ENCODE data around the gene CACNA1B.
"Not testable (repeated sequence)": the region's sequence is repeated elsewhere in the genome, so short reads cannot be mapped to it uniquely, and the experiment has no call there.

Gene CACNA1B

DNA sequence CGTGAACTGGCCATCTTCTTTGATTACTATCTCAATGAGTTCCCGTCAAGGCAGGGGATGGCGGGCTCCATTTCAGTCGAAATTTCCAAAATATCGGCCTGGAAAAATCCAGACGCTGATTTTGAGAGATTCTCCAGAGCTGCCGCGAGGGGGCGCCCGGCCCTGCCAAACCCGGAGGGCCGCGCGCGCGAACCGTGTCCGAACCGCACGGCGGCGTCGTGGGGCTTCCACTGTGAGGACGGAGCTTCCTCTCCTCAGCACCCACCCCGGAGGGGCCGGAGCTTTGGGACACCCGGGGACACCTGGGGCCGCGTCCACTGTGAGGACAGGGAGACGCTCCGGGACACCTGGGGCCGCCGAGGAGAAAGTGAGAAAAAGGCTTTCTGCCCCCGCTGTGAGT is 270.0 kb downstream of the CACNA1B start:
- H3K4me3 ChIP-seq (ENCODE audit: low read depth, low read length); H3K36me3 ChIP-seq; H3K27ac ChIP-seq; H3K27me3 ChIP-seq (ENCODE audit: insufficient read depth, low read depth, severe bottlenecking); H3K9me3 ChIP-seq (ENCODE audit: severe bottlenecking): not testable (repeated sequence)
- peak; percentile 30 for DNase-seq

DNA sequence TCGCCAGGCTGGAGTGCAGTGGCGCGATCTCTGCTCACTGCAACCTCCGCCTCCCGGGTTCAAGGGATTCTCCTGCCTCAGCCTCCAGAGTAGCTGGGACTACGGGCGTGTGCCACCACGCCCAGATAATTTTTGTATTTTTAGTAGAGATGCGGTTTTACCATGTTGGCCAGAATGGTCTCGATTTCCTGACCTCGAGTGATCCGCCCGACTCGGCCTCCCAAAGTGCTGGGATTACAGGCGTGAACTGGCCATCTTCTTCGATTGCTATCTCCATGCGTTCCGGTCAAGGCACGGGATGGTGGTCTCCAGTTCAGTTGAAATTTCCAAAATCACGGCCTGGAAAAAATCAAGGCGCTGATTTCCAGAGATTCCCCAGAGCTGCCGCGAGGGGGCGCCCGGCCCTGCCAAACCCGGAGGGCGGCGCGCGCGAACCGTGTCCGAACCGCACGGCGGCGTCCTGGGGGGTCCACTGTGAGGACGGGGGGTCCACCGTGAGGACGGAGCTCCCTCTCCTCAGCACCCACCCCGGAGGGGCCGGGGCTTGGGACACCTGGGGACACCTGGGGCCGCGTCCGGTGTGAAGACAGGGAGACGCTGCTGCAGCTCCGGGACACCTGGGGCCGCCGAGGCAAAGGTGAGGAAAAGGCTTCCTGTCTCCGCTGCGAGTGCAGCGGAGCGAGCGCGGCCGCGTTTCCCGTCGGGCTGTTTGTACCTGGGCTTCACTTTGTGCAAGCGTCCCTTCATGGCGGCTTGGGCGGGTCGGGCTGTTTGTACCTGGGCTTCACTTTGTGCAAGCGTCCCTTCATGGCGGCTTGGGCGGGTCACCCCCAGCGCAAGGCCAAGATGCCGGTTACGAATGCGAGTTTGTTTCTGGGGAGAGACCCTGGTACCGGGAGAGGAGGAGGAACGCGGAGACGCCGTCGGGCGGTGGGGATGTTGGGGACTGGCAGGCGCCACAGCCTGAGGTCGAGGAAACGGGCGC is 272.4 kb downstream of the CACNA1B start:
- DNase-seq, result peak; percentile 35
- H3K9me3 ChIP-seq (ENCODE audit: severe bottlenecking); H3K27ac ChIP-seq; H3K36me3 ChIP-seq; H3K27me3 ChIP-seq (ENCODE audit: insufficient read depth, low read depth, severe bottlenecking): not testable (repeated sequence)
- TF ChIP-seq, protein P1, sequence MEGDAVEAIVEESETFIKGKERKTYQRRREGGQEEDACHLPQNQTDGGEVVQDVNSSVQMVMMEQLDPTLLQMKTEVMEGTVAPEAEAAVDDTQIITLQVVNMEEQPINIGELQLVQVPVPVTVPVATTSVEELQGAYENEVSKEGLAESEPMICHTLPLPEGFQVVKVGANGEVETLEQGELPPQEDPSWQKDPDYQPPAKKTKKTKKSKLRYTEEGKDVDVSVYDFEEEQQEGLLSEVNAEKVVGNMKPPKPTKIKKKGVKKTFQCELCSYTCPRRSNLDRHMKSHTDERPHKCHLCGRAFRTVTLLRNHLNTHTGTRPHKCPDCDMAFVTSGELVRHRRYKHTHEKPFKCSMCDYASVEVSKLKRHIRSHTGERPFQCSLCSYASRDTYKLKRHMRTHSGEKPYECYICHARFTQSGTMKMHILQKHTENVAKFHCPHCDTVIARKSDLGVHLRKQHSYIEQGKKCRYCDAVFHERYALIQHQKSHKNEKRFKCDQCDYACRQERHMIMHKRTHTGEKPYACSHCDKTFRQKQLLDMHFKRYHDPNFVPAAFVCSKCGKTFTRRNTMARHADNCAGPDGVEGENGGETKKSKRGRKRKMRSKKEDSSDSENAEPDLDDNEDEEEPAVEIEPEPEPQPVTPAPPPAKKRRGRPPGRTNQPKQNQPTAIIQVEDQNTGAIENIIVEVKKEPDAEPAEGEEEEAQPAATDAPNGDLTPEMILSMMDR (IDR thresholded peaks at IDR 0.05; ENCODE audit: low read depth, low read length), result peak; percentile 33
- H3K4me3 ChIP-seq (ENCODE audit: low read depth, low read length), result peak overlapping the region; percentile 44

DNA sequence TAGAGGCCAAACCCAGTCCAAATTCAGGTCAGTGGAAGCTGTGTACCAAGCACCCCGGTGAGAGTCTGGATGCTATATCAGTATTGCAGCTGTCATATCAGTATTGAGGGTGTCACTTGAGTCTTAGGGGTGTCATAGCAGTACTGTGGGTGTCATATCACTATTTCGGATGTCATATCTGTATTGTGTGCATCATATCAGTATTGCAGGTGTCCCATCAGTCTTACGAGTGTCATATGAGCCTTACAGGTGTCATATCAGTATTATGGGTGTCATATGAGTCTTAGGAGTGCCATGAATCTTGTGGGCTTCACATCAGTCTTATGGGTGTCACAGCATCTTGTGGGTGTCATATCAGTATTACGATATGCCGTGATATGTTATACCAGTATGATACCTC is 278.2 kb downstream of the CACNA1B start:
- not testable (repeated sequence) for DNase-seq

DNA sequence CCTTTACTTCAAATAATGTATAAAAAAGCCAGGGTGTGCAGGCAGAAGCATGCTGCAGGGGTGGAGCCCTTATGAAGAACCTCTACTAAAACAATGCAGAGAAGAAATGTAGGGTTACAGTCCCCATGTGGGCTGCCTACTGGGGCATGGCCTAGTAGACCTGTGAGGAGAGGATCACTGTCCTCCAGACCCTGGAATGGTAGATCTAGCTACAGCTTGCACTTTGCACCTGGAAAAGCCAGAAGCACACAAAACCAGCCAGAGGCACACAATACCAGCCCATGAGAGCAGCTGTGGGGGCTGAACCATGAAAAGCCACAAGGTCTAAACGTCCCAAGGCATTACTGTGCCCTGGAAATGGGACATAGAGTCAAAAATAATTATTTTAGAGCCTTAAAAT is 289.2 kb downstream of the CACNA1B start:
- not testable (repeated sequence) for H3K36me3 ChIP-seq; H3K27ac ChIP-seq; DNase-seq; H3K27me3 ChIP-seq (ENCODE audit: insufficient read depth, low read depth, severe bottlenecking); H3K9me3 ChIP-seq (ENCODE audit: severe bottlenecking); H3K4me3 ChIP-seq (ENCODE audit: low read depth, low read length)

More for the DNA sequence above, 278.2 kb downstream of the CACNA1B start:
- H3K4me3 ChIP-seq (ENCODE audit: low read depth, low read length); H3K9me3 ChIP-seq (ENCODE audit: severe bottlenecking); H3K27ac ChIP-seq; H3K36me3 ChIP-seq; H3K27me3 ChIP-seq (ENCODE audit: insufficient read depth, low read depth, severe bottlenecking): not testable (repeated sequence)
